ENCODE results near the gene RHBDL1.

Gene RHBDL1

GRCh38 chr16:674968-675883, at the start of gene RHBDL1:
Gene RHBDL1 (plus strand): TSS chr16:675671. CDS start chr16:675791, 120 bp downstream.
- POLR2A ChIA-PET: interaction anchor here (0.7 to 2.6 kb wide), 8 partner anchors 8 to 289 kb away, joined by 3 to 10 read pairs (median 5); partner anchors contain the start of genes JMJD8, METTL26, RHOT2 and WDR24
- peaks cover 5% of the 10 kb centered on the region; the same call in 1 of the 2 replicates for H3K4me1 ChIP-seq (ENCODE audit: control insufficient read depth, insufficient read depth, low read length)
- H3K36me3 ChIP-seq (ENCODE audit: control insufficient read depth in 2 of 2, insufficient read depth in 1 of 2, low read length in 2 of 2): peaks cover 0 to 50% of the 10 kb centered on the region in 2 experiments; a peak in 1 of 3 replicates
- no peak within 1 kb of the TSS for H3K4me3 ChIP-seq (ENCODE audit: low read depth, low read length)
- no peak within 1 kb of the TSS for H3K27ac ChIP-seq (ENCODE audit: extremely low read depth, low read depth, low read length)
- H3K9me3 ChIP-seq (ENCODE audit: control insufficient read depth, insufficient read depth, low read depth, low read length): no peaks in the 10 kb centered on the region
- CTCF ChIA-PET: interaction anchor here (0.6 to 1.4 kb wide), 3 partner anchors 11 to 97 kb away, joined by 3 to 8 read pairs (median 4); no protein-coding TSS in a partner anchor
- TF ChIP-seq ZNF223 (tag by site-specific recombination; IDR thresholded peaks at IDR 0.05) (no peak), AEBP2 (tag by site-specific recombination; IDR thresholded peaks at IDR 0.05; ENCODE audit: borderline replicate concordance) (no peak), ZNF391 (tag by site-specific recombination; IDR thresholded peaks at IDR 0.05; ENCODE audit: borderline replicate concordance, low read depth) (no peak), ZNF398 (tag by site-specific recombination; IDR thresholded peaks at IDR 0.05) (no peak), ZNF521 (tag by site-specific recombination; IDR thresholded peaks at IDR 0.05) (no peak), ZNF658 (tag by site-specific recombination; IDR thresholded peaks at IDR 0.05) (no peak), GLIS1 (tag by site-specific recombination; IDR thresholded peaks at IDR 0.05) (peak; percentile 37), ZNF10 (tag by site-specific recombination; IDR thresholded peaks at IDR 0.05) (no peak), RBAK (tag by site-specific recombination; IDR thresholded peaks at IDR 0.05) (no peak), ZNF175 (tag by site-specific recombination; IDR thresholded peaks at IDR 0.05) (no peak), ZBTB48 (tag by site-specific recombination; IDR thresholded peaks at IDR 0.05) (no peak), KLF17 (tag by site-specific recombination; IDR thresholded peaks at IDR 0.05) (0 out of 2 replicates have a peak, but pooled peaks have one; percentile 26), ZNF544 (tag by site-specific recombination; IDR thresholded peaks at IDR 0.05) (no peak), ZNF596 (tag by site-specific recombination; IDR thresholded peaks at IDR 0.05) (no peak), ZNF600 (tag by site-specific recombination; IDR thresholded peaks at IDR 0.05) (0 out of 2 replicates have a peak, but pooled peaks have one; percentile 32), GLI2 (tag by site-specific recombination; IDR thresholded peaks at IDR 0.05; ENCODE audit: borderline replicate concordance, low read depth) (no peak), GLI4 (tag by site-specific recombination; IDR thresholded peaks at IDR 0.05) (no peak), ZNF549 (tag by site-specific recombination; IDR thresholded peaks at IDR 0.05) (no peak), ZNF529 (tag by site-specific recombination; IDR thresholded peaks at IDR 0.05; ENCODE audit: insufficient replicate concordance) (no peak), ZFP69B (tag by site-specific recombination; IDR thresholded peaks at IDR 0.05) (no peak), ZNF488 (tag by site-specific recombination; IDR thresholded peaks at IDR 0.05) (no peak), OSR2 (tag by site-specific recombination; IDR thresholded peaks at IDR 0.05) (peak; percentile 41; the same call in 1 of the 2 replicates), KLF9 (tag by site-specific recombination; IDR thresholded peaks at IDR 0.05; ENCODE audit: low read depth) (peak; percentile 75), ZNF18 (tag by site-specific recombination; IDR thresholded peaks at IDR 0.05) (no peak), ZNF157 (tag by site-specific recombination; IDR thresholded peaks at IDR 0.05) (no peak), ZBTB17 (tag by site-specific recombination; IDR thresholded peaks at IDR 0.05) (no peak), HIC1 (tag by site-specific recombination; IDR thresholded peaks at IDR 0.05) (peak; percentile 62), ZNF114 (tag by site-specific recombination; IDR thresholded peaks at IDR 0.05) (no peak)
